ENCODE measurements around the gene ACRBP. TPM values are rescaled to one million over a fixed set of nuclear protein-coding genes. Genes with fewer than 3 reads are reported as not detected.

The ACRBP gene
- total RNA-seq, 1 donor from 2014 or later, result 0.47 TPM

DNA sequence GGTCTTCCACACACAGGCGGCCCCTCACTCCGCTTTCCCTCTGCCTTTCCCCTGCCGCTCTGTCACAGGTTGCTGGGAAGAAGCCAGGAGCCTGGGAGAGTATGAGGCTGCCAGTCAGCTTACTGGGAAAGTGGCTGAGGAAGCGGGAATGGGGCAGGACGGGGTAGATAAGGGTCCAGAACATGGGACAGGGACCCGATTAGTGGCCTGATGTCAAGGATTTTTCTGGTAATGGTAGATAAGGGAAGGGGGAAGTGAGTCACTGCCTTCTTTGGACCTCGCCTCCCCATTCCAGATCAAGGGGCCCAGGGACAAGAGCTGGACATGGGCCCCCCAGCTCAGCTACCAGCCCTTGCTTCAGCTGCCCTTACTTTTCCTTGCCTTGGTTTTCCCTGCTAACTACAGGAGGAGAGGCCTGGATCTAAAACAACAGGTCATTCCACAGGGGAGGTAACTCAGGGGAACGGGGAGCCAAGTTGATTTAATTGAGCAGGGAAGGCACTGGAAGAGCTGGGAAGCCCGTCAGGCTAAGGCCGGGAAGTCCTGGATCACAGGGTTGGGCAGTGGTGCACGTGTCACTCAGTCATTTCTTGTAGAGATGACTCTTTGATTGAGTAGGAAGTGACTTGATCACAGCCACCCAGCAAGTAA, 8.0 kb downstream of the ACRBP start:
- intact Hi-C loops (cut with micrococcal nuclease), result no loop called here
- Mint-ChIP-seq H3K36me3 (ENCODE audit: low read depth) (peaks cover 10% of the 10 kb centered on the region), H3K27me3 (peaks cover 14% of the 10 kb centered on the region), H3K9me3 (peaks cover 13% of the 10 kb centered on the region), H3K27ac (no peak overlapping the region), H3K4me1 (peaks cover 26% of the 10 kb centered on the region), H3K4me3 (no peak overlapping the region)
- no peak for DNase-seq

DNA sequence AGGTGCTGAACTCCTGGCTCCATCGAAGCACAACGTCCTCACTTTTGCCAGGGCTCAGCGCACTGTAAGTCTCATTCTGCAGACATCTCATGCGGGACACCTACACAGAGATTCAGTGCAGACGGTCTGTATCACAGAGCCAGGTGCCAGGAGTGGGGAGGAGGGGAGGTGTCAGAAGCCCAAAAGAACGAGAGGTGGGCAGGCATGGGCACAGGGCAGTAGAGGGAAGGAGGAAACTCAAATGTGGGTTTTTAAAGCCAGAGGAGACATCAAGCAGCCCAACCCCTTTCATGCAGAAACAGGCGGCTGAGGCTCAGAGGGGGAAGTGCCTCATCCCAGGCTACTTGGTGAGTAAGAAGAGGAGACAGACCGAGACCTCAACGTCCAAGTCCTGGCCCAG, 8.9 kb downstream of the ACRBP start:
- Mint-ChIP-seq H3K4me1 (peaks cover 22% of the 10 kb centered on the region), H3K27ac (no peak overlapping the region), H3K27me3 (peaks cover 14% of the 10 kb centered on the region), H3K4me3 (no peak overlapping the region), H3K36me3 (ENCODE audit: low read depth) (peaks cover 3% of the 10 kb centered on the region), H3K9me3 (peaks cover 8% of the 10 kb centered on the region)
- no peak for DNase-seq
- intact Hi-C loops (cut with micrococcal nuclease), result no loop called here

DNA sequence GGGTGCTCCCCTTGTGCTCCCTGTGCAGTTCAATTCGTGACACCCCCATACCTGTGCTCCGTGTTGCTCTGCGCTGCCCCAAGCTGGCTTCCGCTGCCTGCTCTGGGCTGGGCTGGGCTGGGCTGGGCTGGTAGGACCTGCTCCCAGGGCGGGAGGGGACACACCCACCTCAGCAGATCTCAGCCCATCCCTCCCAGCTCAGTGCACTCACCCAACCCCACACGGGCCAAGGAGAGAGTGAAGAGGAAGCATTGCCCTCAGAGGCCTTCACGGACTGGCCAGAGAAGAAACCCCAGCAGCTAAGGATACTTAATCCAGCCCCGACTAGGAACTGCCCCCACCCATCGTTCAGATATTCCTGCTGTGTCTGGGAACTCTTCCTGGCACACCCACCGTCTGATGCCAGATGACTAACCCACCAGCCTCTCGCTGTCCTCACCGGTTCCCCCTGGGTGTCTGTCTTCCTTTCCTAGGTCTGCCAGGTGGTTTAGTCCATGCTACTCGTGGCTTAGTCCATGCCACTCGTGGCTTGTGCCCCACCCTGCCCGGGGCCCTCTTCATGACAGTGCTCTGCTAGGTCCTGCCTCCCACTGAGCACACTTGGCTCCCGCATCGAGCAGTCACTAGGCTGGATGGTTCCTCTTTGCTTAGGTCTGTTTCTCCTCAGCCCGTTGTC, 11.2 kb downstream of the ACRBP start, which contains the start of gene LPAR5:
LPAR5 (minus strand) TSS at position 104 of the 676 bp plus-strand sequence. CDS start 14,711 bp downstream, outside the sequence.
- H3K4me3 Mint-ChIP-seq, result peak within 1 kb of the TSS; percentile 56
- no peaks in the 10 kb centered on the region for H3K9me3 Mint-ChIP-seq
- no peaks in the 10 kb centered on the region for H3K36me3 Mint-ChIP-seq (ENCODE audit: low read depth)
- peaks cover 42% of the 10 kb centered on the region for H3K4me1 Mint-ChIP-seq
- peaks cover 1% of the 10 kb centered on the region for H3K27me3 Mint-ChIP-seq
- intact Hi-C loops (cut with micrococcal nuclease), result loop anchor here (1.0 kb wide), 2 partner anchors 19 to 27 kb away; partner anchors contain the start of gene ING4
- no peak for DNase-seq
- peak within 1 kb of the TSS; percentile 87 for H3K27ac Mint-ChIP-seq

DNA sequence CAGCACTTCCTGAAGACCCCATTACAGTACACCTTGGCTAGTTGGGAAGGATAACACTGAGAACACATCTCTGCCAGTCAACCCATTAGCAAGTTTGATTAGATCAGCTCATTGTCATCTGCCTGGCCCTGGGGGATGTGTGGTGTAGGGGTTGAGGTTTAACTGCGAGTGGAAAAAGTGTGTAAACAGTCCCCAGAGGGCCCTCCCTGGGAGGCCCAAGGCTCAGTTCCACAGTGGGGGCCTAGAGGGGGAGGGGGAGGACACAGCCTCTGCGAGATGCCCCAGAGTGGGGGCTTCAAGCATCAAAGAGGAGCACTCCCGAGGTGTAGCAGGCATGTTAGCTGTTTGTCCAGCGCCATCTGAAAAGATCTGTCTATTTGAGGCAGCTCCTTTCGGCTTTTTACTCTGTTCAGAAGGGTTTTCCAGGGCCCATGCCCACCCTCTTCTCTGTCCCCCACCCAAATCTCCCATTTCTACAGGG, 11.8 kb downstream of the ACRBP start:
- H3K4me3 Mint-ChIP-seq, result peak overlapping the region; percentile 56
- DNase-seq, result peak; percentile 81
- H3K27me3 Mint-ChIP-seq, result no peaks in the 10 kb centered on the region
- H3K27ac Mint-ChIP-seq, result peak overlapping the region; percentile 87
- no peaks in the 10 kb centered on the region for H3K9me3 Mint-ChIP-seq
- H3K36me3 Mint-ChIP-seq (ENCODE audit: low read depth), result no peaks in the 10 kb centered on the region
- intact Hi-C loops (cut with micrococcal nuclease), result loop anchor here (1.0 kb wide), 2 partner anchors 18 to 28 kb away; partner anchors contain the start of gene ING4
- H3K4me1 Mint-ChIP-seq, result peaks cover 43% of the 10 kb centered on the region

DNA sequence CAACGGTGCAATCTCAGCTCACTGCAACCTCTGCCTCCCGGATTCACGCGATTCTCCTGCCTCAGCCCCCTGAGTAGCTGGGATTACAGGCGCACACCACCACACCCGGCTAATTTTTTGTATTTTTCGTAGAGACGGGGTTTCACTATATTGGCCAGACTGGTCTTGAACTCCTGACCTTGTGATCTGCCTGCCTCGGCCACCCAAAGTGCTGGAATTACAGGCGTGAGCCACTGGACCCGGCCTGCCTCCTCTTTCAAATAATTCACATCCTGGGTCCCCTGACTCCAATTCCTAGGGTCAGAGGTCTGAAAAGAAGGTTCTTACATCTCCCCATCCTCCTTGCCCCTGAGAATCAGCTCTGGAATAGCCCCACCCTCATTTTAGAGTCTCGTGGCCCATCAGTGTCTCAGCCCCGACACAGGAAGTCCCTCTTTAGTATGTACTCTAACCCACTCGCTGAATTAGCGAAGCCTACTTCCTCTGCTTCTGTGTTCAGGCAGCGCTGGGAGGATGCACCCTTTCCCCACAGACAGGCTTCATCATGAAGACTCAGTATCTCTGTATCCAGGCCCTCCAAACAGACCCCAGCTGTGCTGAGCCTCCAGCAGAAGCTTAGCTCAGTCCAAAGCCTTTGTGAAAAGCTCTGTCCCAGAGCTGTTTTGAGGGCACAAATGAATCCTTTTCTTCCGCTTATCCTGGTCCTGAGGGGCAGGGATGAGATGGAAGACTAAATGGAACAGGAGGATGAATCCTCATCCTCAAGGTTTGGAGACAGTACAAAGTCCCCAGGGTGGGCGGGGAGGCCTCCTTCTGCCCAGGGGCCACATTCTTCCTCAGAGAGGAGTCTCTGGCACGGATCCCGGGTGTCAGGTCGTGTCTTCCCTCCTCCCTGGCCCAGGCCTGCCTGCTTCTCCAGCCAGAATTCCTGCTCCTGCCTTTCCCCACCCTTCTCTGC, 14.9 kb downstream of the ACRBP start:
- Mint-ChIP-seq H3K4me1 (peaks cover 51% of the 10 kb centered on the region), H3K27me3 (no peaks in the 10 kb centered on the region), H3K9me3 (no peaks in the 10 kb centered on the region), H3K36me3 (ENCODE audit: low read depth) (no peaks in the 10 kb centered on the region), H3K27ac (peak overlapping the region; percentile 94), H3K4me3 (peak overlapping the region; percentile 84)
- intact Hi-C loops (cut with micrococcal nuclease), result no loop called here
- peak; percentile 88 for DNase-seq

DNA sequence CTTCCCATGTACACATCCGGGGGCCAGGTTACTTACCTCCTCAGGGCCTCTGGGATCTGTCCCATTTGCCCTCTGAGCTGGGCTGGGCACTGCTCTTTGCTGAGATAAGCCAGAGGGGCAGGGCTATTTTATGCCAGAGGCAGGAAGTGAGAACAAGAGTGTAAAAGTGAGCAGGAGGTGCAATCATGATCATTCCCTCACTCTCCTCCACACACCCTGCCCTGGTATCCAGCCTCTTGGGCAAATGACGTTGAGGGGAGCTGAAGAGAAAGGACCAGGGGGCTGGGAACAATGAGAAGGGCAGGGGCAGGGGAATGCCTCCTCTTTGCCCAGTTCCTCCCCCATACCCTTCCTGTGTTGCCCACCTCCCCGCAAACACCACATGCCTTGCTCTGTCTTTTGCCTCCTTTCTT, 15.7 kb downstream of the ACRBP start:
- peak overlapping the region; percentile 84 for H3K4me3 Mint-ChIP-seq
- DNase-seq, result peak; percentile 74
- peaks cover 55% of the 10 kb centered on the region for H3K4me1 Mint-ChIP-seq
- no peaks in the 10 kb centered on the region for H3K9me3 Mint-ChIP-seq
- intact Hi-C loops (cut with micrococcal nuclease), result no loop called here
- no peaks in the 10 kb centered on the region for H3K36me3 Mint-ChIP-seq (ENCODE audit: low read depth)
- H3K27ac Mint-ChIP-seq, result peak overlapping the region; percentile 94
- no peaks in the 10 kb centered on the region for H3K27me3 Mint-ChIP-seq

DNA sequence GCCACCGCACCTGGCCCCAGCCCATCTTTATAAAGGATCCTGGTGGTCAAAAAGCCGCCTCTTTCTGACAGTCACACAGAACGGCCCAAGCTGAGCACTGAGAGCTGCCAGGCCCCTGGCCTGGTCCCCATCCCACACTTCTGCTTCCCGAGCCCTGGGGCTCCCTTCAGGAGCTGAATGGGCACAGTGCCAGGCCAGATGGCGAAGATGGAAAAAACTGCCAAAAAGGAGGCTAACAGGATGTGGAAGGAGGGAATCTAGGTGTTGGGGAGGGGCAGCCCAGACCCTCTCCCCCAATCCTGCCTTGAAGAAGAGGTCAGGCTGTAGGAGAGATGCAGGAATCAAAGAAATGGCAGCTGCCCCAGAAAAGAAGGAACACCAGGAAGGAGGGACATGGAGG, 16.5 kb downstream of the ACRBP start:
- Mint-ChIP-seq H3K9me3 (no peaks in the 10 kb centered on the region), H3K4me1 (peaks cover 49% of the 10 kb centered on the region), H3K27me3 (no peaks in the 10 kb centered on the region), H3K36me3 (ENCODE audit: low read depth) (no peaks in the 10 kb centered on the region), H3K27ac (peak overlapping the region; percentile 94), H3K4me3 (peak overlapping the region; percentile 84)
- intact Hi-C loops (cut with micrococcal nuclease), result no loop called here
- DNase-seq, result no peak

DNA sequence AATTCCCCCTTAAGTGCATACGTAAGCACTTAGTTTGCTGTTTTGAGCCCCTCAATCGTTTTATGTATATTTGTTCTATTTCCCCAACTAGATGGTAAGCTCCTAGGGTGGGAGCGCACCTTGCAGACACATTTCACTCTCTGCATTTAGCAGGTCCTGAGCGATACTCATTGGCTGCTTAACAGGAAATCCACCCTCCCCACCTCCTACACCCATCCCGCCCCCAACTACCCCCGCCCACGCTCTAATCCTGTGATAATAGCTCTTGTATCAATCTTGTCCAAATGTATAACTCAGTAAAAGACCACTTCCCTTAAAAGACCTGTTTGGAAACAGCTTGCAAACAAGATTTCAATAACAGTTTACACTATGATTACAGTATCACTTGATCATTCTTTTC, 19.6 kb downstream of the ACRBP start:
- Mint-ChIP-seq H3K9me3 (no peaks in the 10 kb centered on the region), H3K27ac (peak overlapping the region; percentile 75), H3K4me3 (peak overlapping the region; percentile 80), H3K36me3 (ENCODE audit: low read depth) (no peaks in the 10 kb centered on the region), H3K4me1 (peaks cover 35% of the 10 kb centered on the region), H3K27me3 (no peaks in the 10 kb centered on the region)
- DNase-seq, result peak; percentile 79
- intact Hi-C loops (cut with micrococcal nuclease), result no loop called here

DNA sequence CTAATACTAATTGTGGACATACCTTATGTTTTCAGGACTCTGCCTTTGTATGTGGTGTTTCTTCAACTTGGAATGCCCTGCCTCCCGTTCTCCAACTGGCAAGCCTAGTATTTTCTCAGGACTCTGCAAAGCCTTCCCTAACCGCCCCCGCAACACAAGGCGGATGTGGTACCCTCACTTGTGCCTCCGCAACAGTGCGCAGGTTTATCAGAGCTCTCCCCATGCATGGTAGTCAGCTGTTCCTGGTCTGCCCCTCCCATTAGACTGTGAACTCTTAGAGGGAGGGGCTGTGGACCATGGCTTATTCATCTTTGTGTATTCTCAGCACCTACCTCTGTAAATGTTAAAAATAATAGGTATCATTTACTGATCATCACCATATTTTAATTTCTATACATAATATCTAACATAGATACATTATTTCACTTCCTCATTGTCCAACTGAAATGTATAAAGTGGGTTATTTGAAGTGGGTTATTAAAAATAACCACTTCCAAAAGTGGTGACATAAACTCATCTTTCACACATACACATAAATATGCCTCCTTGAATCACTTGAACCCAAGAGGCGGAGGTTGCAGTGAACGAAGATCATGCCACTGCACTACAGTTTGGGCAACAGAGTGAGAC, 20.5 kb downstream of the ACRBP start:
- H3K9me3 Mint-ChIP-seq, result no peaks in the 10 kb centered on the region
- no peaks in the 10 kb centered on the region for H3K36me3 Mint-ChIP-seq (ENCODE audit: low read depth)
- no peak for DNase-seq
- H3K4me1 Mint-ChIP-seq, result peaks cover 27% of the 10 kb centered on the region
- peak overlapping the region; percentile 16 for H3K27ac Mint-ChIP-seq
- no peak overlapping the region for H3K4me3 Mint-ChIP-seq
- H3K27me3 Mint-ChIP-seq, result no peaks in the 10 kb centered on the region
- intact Hi-C loops (cut with micrococcal nuclease), result no loop called here

DNA sequence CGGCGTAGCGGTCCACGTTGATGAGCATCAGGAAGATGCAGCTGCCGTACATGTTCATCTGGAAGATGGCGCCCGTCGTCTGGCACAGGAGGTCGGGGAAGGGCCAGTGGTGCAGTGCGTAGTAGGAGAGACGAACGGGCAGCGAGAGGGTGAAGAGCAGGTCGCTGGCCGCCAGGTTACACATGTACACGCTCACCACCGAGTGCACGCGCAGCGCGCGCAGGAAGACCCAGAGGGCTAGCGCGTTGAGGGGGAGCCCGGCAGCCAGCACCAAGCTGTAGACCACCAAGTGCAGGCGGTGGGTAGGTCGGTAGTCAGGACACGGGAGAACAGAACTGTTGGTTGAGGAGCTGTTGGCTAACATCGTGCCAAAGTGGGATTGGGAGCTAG, 26.4 kb downstream of the ACRBP start:
- H3K27me3 Mint-ChIP-seq, result no peaks in the 10 kb centered on the region
- intact Hi-C loops (cut with micrococcal nuclease), result loop anchor here (1.0 kb wide), 1 partner anchor 42 kb away; the partner anchor contains the start of gene ING4
- peaks cover 4% of the 10 kb centered on the region for H3K4me1 Mint-ChIP-seq
- H3K4me3 Mint-ChIP-seq, result peak overlapping the region; percentile 60
- peaks cover 2% of the 10 kb centered on the region for H3K36me3 Mint-ChIP-seq (ENCODE audit: low read depth)
- DNase-seq, result no peak
- H3K9me3 Mint-ChIP-seq, result no peaks in the 10 kb centered on the region
- peak overlapping the region; percentile 42 for H3K27ac Mint-ChIP-seq

DNA sequence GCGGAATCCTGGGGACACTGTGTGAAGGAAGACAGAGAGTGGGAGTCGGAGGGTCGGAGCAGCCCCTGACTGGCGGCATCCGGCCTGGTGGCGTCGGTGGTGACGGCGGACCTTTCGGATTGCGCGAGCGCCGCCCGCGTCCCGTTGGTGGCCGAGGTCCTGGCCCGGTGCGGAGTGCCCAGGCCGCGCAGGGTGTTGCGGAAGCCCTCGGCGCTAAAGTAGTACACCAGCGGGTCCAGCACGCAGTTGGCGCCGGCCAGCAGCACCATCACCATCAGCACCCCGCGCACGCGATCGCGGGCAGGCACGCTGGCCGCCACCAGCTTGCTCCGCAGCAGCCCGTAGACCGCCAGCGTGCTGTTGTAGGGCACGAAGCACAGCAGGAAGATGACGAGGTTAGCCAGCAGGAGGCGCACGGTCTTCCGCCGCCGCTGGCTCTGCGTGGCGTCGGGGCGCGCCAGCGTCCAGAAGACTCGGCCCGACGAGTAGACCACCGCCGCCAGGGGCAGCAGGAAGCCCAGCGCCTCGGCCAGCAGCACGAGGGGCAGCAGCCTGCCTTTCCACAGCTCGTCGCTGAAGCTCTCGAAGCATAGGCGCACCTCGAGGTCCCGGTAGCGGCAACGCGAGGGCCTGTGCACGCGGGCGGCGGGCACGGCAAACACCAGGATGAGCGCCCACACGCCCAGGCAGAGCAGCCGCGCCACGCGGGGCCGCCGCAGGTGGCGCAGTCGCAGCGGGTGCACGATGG, 26.9 kb downstream of the ACRBP start:
- peak overlapping the region; percentile 60 for H3K4me3 Mint-ChIP-seq

DNA sequence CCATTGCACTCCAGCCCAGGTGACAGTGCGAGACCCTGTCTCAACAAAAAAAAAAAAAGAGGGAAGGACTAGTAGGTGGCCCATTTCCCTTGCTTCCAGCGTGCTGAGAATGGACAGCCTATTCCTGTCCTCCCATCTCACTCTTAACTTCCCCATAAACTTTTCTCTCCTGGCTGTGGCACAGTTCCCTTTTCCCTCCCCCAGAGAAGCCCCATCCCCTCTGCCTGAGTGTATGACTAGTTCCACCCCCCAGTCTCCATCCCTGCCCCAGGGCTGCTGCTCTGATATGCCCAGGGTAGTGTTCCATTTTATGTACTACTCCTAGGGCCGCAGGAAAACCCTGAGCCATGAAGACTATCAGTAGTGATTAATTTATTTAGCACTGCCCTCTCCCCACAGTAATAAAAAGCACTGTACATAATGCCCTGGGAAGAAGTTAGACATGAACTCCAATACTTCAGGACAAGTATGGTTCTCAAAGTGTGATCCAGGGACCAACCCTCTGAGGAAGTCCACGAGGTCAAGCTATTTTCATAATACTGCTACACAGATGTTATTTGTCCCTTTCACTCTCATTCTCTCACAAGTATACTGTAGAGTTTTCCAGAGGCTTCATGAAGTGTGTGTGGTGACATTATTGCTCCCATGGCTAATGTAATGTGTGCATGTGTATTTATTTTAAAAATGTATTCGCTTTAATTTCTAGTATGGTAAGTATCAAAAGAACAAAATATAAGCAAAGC, 28.6 kb downstream of the ACRBP start:
- Mint-ChIP-seq H3K4me1 (peaks cover 10% of the 10 kb centered on the region), H3K27me3 (no peaks in the 10 kb centered on the region), H3K36me3 (ENCODE audit: low read depth) (peaks cover 2% of the 10 kb centered on the region), H3K27ac (no peak overlapping the region), H3K9me3 (no peaks in the 10 kb centered on the region), H3K4me3 (no peak overlapping the region)
- intact Hi-C loops (cut with micrococcal nuclease), result no loop called here
- DNase-seq, result no peak

More for the DNA sequence above, 26.9 kb downstream of the ACRBP start:
- Mint-ChIP-seq H3K4me1 (peaks cover 4% of the 10 kb centered on the region), H3K36me3 (ENCODE audit: low read depth) (peaks cover 2% of the 10 kb centered on the region), H3K27ac (peak overlapping the region; percentile 42), H3K27me3 (no peaks in the 10 kb centered on the region), H3K9me3 (no peaks in the 10 kb centered on the region)
- intact Hi-C loops (cut with micrococcal nuclease), result loop anchor here (1.0 kb wide), 1 partner anchor 43 kb away; the partner anchor contains the start of gene ING4
- peak; percentile 88 for DNase-seq
